OCI-LY1 (cell line): ENCODE measurements around the gene GRK5.

ENCODE experiments used
- H2AFZ ChIP-seq: fragments of 200-600 bp; sonication (generic), shearing (Covaris generic); 2 replicates; pipeline ENCODE4 v1.6.0; 2014; ENCODE audit warnings: antibody characterized with exemption, mild to moderate bottlenecking, low read length
- H3F3A ChIP-seq: fragments of 200-600 bp; sonication (generic), shearing (Covaris generic); 2 replicates; pipeline ENCODE4 v1.6.0; 2014; ENCODE audit warnings: mild to moderate bottlenecking, antibody characterized with exemption, low read length, moderate library complexity; ENCODE audit not compliant: insufficient read depth
- H3K27ac ChIP-seq: fragments of 200-600 bp; sonication (generic); 2 replicates; pipeline ENCODE4 v1.5.1; 2014; ENCODE audit warnings: low read length, mixed run types, mild to moderate bottlenecking, low read depth; ENCODE audit not compliant: poor library complexity, severe bottlenecking
- H3K27me3 ChIP-seq: fragments of 200-600 bp; sonication (generic); 2 replicates; pipeline ENCODE4 v1.6.0; 2014; ENCODE audit warnings: antibody characterized with exemption, mild to moderate bottlenecking, low read length, moderate library complexity; ENCODE audit not compliant: insufficient read depth
- H3K36me3 ChIP-seq: fragments of 200-600 bp; sonication (generic); 2 replicates; pipeline ENCODE4 v1.6.1; 2014; ENCODE audit warnings: mild to moderate bottlenecking, antibody characterized with exemption, low read length, moderate library complexity, mixed read lengths; ENCODE audit not compliant: insufficient read depth
- H3K4me1 ChIP-seq: fragments of 200-600 bp; sonication (generic); 2 replicates; pipeline ENCODE4 v1.5.1; 2014; ENCODE audit warnings: mild to moderate bottlenecking, low read length, moderate library complexity; ENCODE audit not compliant: insufficient read depth, severe bottlenecking
- H3K4me2 ChIP-seq: fragments of 200-600 bp; sonication (generic), shearing (Covaris generic); 2 replicates; pipeline ENCODE4 v1.6.1; 2014; ENCODE audit warnings: low read length
- H3K4me3 ChIP-seq: fragments of 200-600 bp; sonication (generic); 2 replicates; pipeline ENCODE4 v1.5.1; 2014; ENCODE audit warnings: low read length, low read depth, mild to moderate bottlenecking, mixed read lengths; ENCODE audit not compliant: poor library complexity, severe bottlenecking
- H3K79me2 ChIP-seq: fragments of 200-600 bp; shearing (Covaris generic); 2 replicates; pipeline ENCODE4 v1.6.1; 2016; ENCODE audit warnings: mixed run types, low read length, mixed read lengths; ENCODE audit not compliant: insufficient read depth
- H3K9ac ChIP-seq: fragments of 200-600 bp; sonication (generic), shearing (Covaris generic); 2 replicates; pipeline ENCODE4 v1.6.1; 2014; ENCODE audit warnings: mild to moderate bottlenecking, low read length, mixed read lengths
- H3K9me2 ChIP-seq: fragments of 200-600 bp; sonication (generic), shearing (Covaris generic); 2 replicates; pipeline ENCODE4 v1.6.1; 2014; ENCODE audit warnings: low read depth, mild to moderate bottlenecking, low read length, mixed read lengths
- H3K9me3 ChIP-seq: fragments of 200-600 bp; shearing (Covaris generic); 2 replicates; pipeline ENCODE4 v1.6.1; 2014; ENCODE audit warnings: low read length, mixed read lengths
- H4K20me1 ChIP-seq: fragments of 200-600 bp; sonication (generic), shearing (Covaris generic); 2 replicates; pipeline ENCODE4 v1.6.0; 2016; ENCODE audit warnings: mild to moderate bottlenecking, low read length; ENCODE audit not compliant: insufficient read depth
- CTCF ChIP-seq: fragments of 200-600 bp; sonication (generic), shearing (Covaris generic); IDR thresholded peaks from 2 replicates; pipeline ENCODE4 v1.5.1; 2017; ENCODE audit warnings: mild to moderate bottlenecking, antibody characterized with exemption, low read length, moderate library complexity, mixed read lengths
- EZH2 ChIP-seq: fragments of 200-600 bp; sonication (generic), shearing (Covaris generic); IDR thresholded peaks from 2 replicates; pipeline ENCODE4 v1.8.0; 2017; ENCODE audit warnings: borderline replicate concordance, mixed run types, mild to moderate bottlenecking, antibody characterized with exemption, low read length, moderate library complexity, mixed read lengths

The GRK5 gene

GRCh38 chr10:119396008-119396708 is 188.8 kb downstream of the GRK5 start:
- TF ChIP-seq EZH2 = no peak
- TF ChIP-seq CTCF = no peak
- no peaks in the 10 kb centered on the region for H4K20me1 ChIP-seq
- no peaks in the 10 kb centered on the region for H3K36me3 ChIP-seq
- H3K9me2 ChIP-seq = no peaks in the 10 kb centered on the region
- no peaks in the 10 kb centered on the region for H3F3A ChIP-seq
- H3K4me3 ChIP-seq = no peak overlapping the region
- H3K27ac ChIP-seq = no peak overlapping the region
- H3K9ac ChIP-seq = no peak overlapping the region
- H3K9me3 ChIP-seq = no peaks in the 10 kb centered on the region
- no peaks in the 10 kb centered on the region for H3K27me3 ChIP-seq
- peaks cover 18% of the 10 kb centered on the region for H3K4me1 ChIP-seq
- no peak overlapping the region for H3K4me2 ChIP-seq
- H2AFZ ChIP-seq = no peak overlapping the region
- H3K79me2 ChIP-seq = no peaks in the 10 kb centered on the region

- Histone ChIP-seq H3K36me3 (no peaks in the 10 kb centered on the region), H3K4me2 (no peak overlapping the region), H4K20me1 (no peaks in the 10 kb centered on the region), H3F3A (no peaks in the 10 kb centered on the region), H3K9me2 (no peaks in the 10 kb centered on the region), H3K9ac (no peak overlapping the region), H2AFZ (no peak overlapping the region), H3K27ac (no peak overlapping the region), H3K9me3 (no peaks in the 10 kb centered on the region), H3K27me3 (no peaks in the 10 kb centered on the region), H3K4me3 (no peak overlapping the region), H3K4me1 (peaks cover 18% of the 10 kb centered on the region), H3K79me2 (no peaks in the 10 kb centered on the region)
- TF ChIP-seq CTCF (no peak), EZH2 (no peak)
Measured at GRCh38 chr10:119396709-119397071, 189.3 kb downstream of the GRK5 start.

- no peaks in the 10 kb centered on the region for H3K9me2 ChIP-seq
- H3K9ac ChIP-seq = no peak overlapping the region
- H3K27ac ChIP-seq = no peak overlapping the region
- H4K20me1 ChIP-seq = no peaks in the 10 kb centered on the region
- no peaks in the 10 kb centered on the region for H3K36me3 ChIP-seq
- H3K9me3 ChIP-seq = no peaks in the 10 kb centered on the region
- H3K79me2 ChIP-seq = no peaks in the 10 kb centered on the region
- H2AFZ ChIP-seq = no peak overlapping the region
- H3F3A ChIP-seq = no peaks in the 10 kb centered on the region
- no peak overlapping the region for H3K4me3 ChIP-seq
- no peak for TF ChIP-seq EZH2
- no peak for TF ChIP-seq CTCF
- H3K27me3 ChIP-seq = no peaks in the 10 kb centered on the region
- H3K4me2 ChIP-seq = no peak overlapping the region
- H3K4me1 ChIP-seq = peaks cover 18% of the 10 kb centered on the region
Measured at GRCh38 chr10:119397416-119397815, 190.0 kb downstream of the GRK5 start.
